Measurements from ENCODE around the gene CDR2L. TPM values are rescaled to one million over a fixed set of nuclear protein-coding genes. Genes with fewer than 3 reads are reported as not detected.
A peak's percentile ranks its signal among the peaks of the same experiment; 100 is the strongest.
"Not testable (repeated sequence)": the region's sequence is repeated elsewhere in the genome, so short reads cannot be mapped to it uniquely, and the experiment has no call there.

CDR2L gene
- total RNA-seq, 1 donor from 2014 or later, result 17.2 TPM

GRCh38 chr17:75044716-75045115, 57.3 kb downstream of the CDR2L start:
- Mint-ChIP-seq H3K4me1 (ENCODE audit: low read depth) (peaks cover 23% of the 10 kb centered on the region), H3K36me3 (ENCODE audit: insufficient read depth) (peaks cover 5% of the 10 kb centered on the region), H3K27ac (peak overlapping the region; percentile 88), H3K4me3 (ENCODE audit: low read depth) (peak overlapping the region; percentile 58), H3K27me3 (no peaks in the 10 kb centered on the region), H3K9me3 (ENCODE audit: low read depth) (no peaks in the 10 kb centered on the region)
- no peak for DNase-seq (ENCODE audit: low spot score, unreplicated experiment)
- TF ChIP-seq, protein P1, sequence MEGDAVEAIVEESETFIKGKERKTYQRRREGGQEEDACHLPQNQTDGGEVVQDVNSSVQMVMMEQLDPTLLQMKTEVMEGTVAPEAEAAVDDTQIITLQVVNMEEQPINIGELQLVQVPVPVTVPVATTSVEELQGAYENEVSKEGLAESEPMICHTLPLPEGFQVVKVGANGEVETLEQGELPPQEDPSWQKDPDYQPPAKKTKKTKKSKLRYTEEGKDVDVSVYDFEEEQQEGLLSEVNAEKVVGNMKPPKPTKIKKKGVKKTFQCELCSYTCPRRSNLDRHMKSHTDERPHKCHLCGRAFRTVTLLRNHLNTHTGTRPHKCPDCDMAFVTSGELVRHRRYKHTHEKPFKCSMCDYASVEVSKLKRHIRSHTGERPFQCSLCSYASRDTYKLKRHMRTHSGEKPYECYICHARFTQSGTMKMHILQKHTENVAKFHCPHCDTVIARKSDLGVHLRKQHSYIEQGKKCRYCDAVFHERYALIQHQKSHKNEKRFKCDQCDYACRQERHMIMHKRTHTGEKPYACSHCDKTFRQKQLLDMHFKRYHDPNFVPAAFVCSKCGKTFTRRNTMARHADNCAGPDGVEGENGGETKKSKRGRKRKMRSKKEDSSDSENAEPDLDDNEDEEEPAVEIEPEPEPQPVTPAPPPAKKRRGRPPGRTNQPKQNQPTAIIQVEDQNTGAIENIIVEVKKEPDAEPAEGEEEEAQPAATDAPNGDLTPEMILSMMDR (IDR thresholded peaks at IDR 0.05; ENCODE audit: unreplicated experiment), result no peak

- peaks cover 23% of the 10 kb centered on the region for H3K4me1 Mint-ChIP-seq (ENCODE audit: low read depth)
Observed at GRCh38 chr17:75045946-75046406, 58.5 kb downstream of the CDR2L start.

DNA sequence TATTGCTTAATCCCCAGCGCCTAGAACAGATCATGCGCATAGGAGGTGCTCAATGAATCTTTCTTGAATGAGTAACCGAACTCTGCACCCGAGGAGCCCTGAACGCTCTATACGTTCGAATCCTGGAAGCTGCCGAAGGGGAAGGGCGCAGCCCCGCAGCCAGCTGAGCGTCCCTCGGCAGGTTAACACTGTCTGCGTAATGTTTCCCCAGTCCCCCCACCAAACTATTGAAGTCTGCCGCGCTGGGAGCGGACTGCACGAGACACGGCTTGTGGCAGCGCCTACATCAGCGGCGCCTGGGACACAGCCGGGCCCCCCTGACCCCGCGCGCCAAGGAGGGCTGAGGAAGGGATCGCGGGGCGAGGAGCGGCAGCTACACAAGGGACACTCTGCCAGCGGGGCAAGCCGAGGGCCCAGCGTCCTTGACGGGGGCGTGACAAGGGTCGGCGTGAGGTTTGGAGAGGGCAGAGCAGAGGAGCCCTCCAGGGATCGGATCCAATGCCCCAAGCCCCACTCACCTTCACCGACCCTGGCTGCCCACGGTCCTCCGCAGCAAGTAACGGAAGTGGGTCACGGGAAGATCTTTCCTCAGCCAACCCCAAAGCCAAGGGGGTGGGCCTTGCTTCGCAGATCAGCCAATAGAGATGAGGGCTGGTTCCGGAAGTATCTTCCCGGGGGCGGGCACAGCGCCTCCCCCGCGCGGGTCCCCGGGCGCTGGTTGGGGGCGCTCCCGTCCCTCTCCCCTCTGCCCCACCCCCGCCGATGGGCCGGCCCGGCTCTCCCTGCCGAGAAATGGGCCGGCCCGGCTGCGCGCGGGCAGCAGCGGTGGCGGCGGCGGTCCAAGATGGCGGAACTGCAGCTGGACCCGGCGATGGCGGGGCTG, 59.2 kb downstream of the CDR2L start, which contains the start of the genes ATP5PD and KCTD2:
ATP5PD (minus strand) TSS at position 563 of the 883 bp plus-strand sequence. CDS start 4,319 bp downstream, outside the sequence.
KCTD2 (plus strand) TSS at position 819 of the 883 bp plus-strand sequence; CDS start at position 845, 26 bp downstream.
- peaks cover 23% of the 10 kb centered on the region for H3K4me1 Mint-ChIP-seq (ENCODE audit: low read depth)
- no peaks in the 10 kb centered on the region for H3K27me3 Mint-ChIP-seq
- peaks cover 3% of the 10 kb centered on the region for H3K36me3 Mint-ChIP-seq (ENCODE audit: insufficient read depth)

More at GRCh38 chr17:75045946-75046406, 58.5 kb downstream of the CDR2L start:
- DNase-seq (ENCODE audit: low spot score, unreplicated experiment); H3K9me3 Mint-ChIP-seq (ENCODE audit: low read depth); H3K27me3 Mint-ChIP-seq; H3K36me3 Mint-ChIP-seq (ENCODE audit: insufficient read depth): not testable (repeated sequence)
- Mint-ChIP-seq H3K27ac (peak overlapping the region; percentile 97), H3K4me3 (ENCODE audit: low read depth) (peak overlapping the region; percentile 96)

DNA sequence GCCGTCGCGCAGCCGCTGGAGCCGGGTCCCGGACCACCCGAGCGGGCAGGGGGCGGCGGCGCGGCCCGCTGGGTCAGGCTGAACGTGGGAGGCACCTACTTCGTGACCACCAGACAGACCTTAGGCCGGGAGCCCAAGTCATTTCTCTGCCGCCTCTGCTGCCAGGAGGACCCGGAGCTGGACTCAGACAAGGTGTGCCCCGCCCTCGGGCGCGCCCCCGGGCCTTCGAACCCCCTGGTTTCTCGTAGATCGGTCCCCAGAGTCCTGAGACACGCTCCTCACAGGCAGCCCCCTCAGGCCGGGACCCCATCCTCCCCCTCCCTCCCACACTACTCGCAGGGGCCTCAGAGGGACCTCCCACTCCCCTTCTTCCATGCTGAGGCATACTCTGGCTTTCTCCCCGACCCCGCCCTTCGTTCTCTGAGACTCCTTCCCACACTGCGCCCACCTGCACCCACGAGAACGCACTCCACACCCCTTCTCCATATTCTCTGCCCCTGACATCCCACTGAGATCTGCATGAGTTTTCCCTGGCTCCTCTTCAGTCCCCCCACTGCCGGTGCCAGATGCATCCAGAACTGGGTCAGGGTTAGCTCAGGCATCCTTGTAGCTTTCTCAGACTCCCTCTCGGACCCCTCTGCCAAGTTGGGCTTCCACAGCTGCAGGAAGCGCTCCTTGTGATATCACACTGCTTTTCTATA, 60.1 kb downstream of the CDR2L start:
- no peaks in the 10 kb centered on the region for H3K9me3 Mint-ChIP-seq (ENCODE audit: low read depth)
- peak overlapping the region; percentile 94 for H3K4me3 Mint-ChIP-seq (ENCODE audit: low read depth)
- peak overlapping the region; percentile 91 for H3K27ac Mint-ChIP-seq
- peaks cover 23% of the 10 kb centered on the region for H3K4me1 Mint-ChIP-seq (ENCODE audit: low read depth)
- DNase-seq (ENCODE audit: low spot score, unreplicated experiment), result no peak
- H3K36me3 Mint-ChIP-seq (ENCODE audit: insufficient read depth), result peaks cover 4% of the 10 kb centered on the region
- H3K27me3 Mint-ChIP-seq, result no peaks in the 10 kb centered on the region
- TF ChIP-seq, protein P1 (IDR thresholded peaks at IDR 0.05; ENCODE audit: unreplicated experiment), result no peak

More for the DNA sequence above, 59.2 kb downstream of the CDR2L start, which contains the start of the genes ATP5PD and KCTD2:
- H3K4me3 Mint-ChIP-seq (ENCODE audit: low read depth), result peak within 1 kb of the TSS; percentile 96
- TF ChIP-seq, protein P1 (IDR thresholded peaks at IDR 0.05; ENCODE audit: unreplicated experiment), result peak; percentile 19
- DNase-seq (ENCODE audit: low spot score, unreplicated experiment), result peak; percentile 90
- peak within 1 kb of the TSS; percentile 97 for H3K27ac Mint-ChIP-seq
- H3K9me3 Mint-ChIP-seq (ENCODE audit: low read depth), result no peaks in the 10 kb centered on the region

- peak overlapping the region; percentile 64 for H3K27ac Mint-ChIP-seq
- no peaks in the 10 kb centered on the region for H3K9me3 Mint-ChIP-seq (ENCODE audit: low read depth)
- H3K4me3 Mint-ChIP-seq (ENCODE audit: low read depth), result peak overlapping the region; percentile 94
- H3K4me1 Mint-ChIP-seq (ENCODE audit: low read depth), result peaks cover 23% of the 10 kb centered on the region
- DNase-seq (ENCODE audit: low spot score, unreplicated experiment), result no peak
- H3K36me3 Mint-ChIP-seq (ENCODE audit: insufficient read depth), result peaks cover 7% of the 10 kb centered on the region
- no peaks in the 10 kb centered on the region for H3K27me3 Mint-ChIP-seq
- TF ChIP-seq, protein P1 (IDR thresholded peaks at IDR 0.05; ENCODE audit: unreplicated experiment), result no peak
Observed at GRCh38 chr17:75048249-75048878, 60.9 kb downstream of the CDR2L start.
